Mesendoderm (in vitro differentiated cells): ENCODE results near the gene SNX18. TPM values are rescaled to one million over a fixed set of nuclear protein-coding genes. Genes with fewer than 3 reads are reported as not detected.

ENCODE experiments used
- DNase-seq: peaks from one replicate; pipeline ENCODE4 v3.0.0; 2013
- H2AK5ac ChIP-seq: 2 replicates; pipeline ENCODE4 v1.6.1; 2013; ENCODE audit warnings: low read length, inconsistent platforms
- H2BK120ac ChIP-seq: 2 replicates; pipeline ENCODE4 v1.6.1; 2013; ENCODE audit warnings: low read depth, mild to moderate bottlenecking, low read length, moderate library complexity, mixed read lengths
- H2BK15ac ChIP-seq: replicated peaks from 2 replicates; pipeline ENCODE4 v1.6.1; 2013; ENCODE audit warnings: low read depth, mild to moderate bottlenecking, moderate library complexity
- H2BK5ac ChIP-seq: 2 replicates; pipeline ENCODE4 v1.6.1; 2013; ENCODE audit warnings: low read length, inconsistent platforms
- H3K18ac ChIP-seq: 2 replicates; pipeline ENCODE4 v1.6.1; 2013; ENCODE audit warnings: mild to moderate bottlenecking, low read length, mixed read lengths
- H3K23ac ChIP-seq: one replicate; pipeline ENCODE4 v1.6.1; 2013; ENCODE audit warnings: low read length
- H3K27ac ChIP-seq: 2 replicates; pipeline ENCODE4 v1.5.1; 2013; ENCODE audit warnings: low read depth, mild to moderate bottlenecking, inconsistent platforms, low read length, moderate library complexity
- H3K27me3 ChIP-seq: 2 replicates; pipeline ENCODE4 v1.6.1; 2013; ENCODE audit warnings: low read length, control low read depth, mild to moderate bottlenecking, inconsistent platforms; ENCODE audit not compliant: insufficient read depth, poor library complexity
- H3K36me3 ChIP-seq: 2 replicates; pipeline ENCODE4 v1.6.1; 2013; ENCODE audit warnings: low read length, inconsistent platforms; ENCODE audit not compliant: control insufficient read depth, insufficient read depth
- H3K4ac ChIP-seq: one replicate; pipeline ENCODE4 v1.6.1; 2013; ENCODE audit warnings: low read depth, mild to moderate bottlenecking, low read length, moderate library complexity
- H3K4me1 ChIP-seq: 2 replicates; pipeline ENCODE4 v1.6.1; 2013; ENCODE audit warnings: low read depth, low read length, inconsistent platforms; ENCODE audit not compliant: control insufficient read depth
- H3K4me2 ChIP-seq: 2 replicates; pipeline ENCODE4 v1.6.1; 2013; ENCODE audit warnings: low read length
- H3K4me3 ChIP-seq: 2 replicates; pipeline ENCODE4 v1.5.1; 2013; ENCODE audit warnings: mild to moderate bottlenecking, low read length
- H3K56ac ChIP-seq: one replicate; pipeline ENCODE4 v1.6.1; 2013; ENCODE audit warnings: low read length
- H3K79me1 ChIP-seq: 2 replicates; pipeline ENCODE4 v1.6.1; 2013; ENCODE audit warnings: low read length, inconsistent platforms
- H3K79me2 ChIP-seq: 2 replicates; pipeline ENCODE4 v1.6.1; 2013; ENCODE audit warnings: mild to moderate bottlenecking, low read length; ENCODE audit not compliant: control insufficient read depth, insufficient read depth
- H3K9ac ChIP-seq: 2 replicates; pipeline ENCODE4 v1.6.1; 2013; ENCODE audit warnings: low read length, inconsistent platforms
- H4K5ac ChIP-seq: one replicate; pipeline ENCODE4 v1.6.1; 2013; ENCODE audit warnings: low read length
- H4K8ac ChIP-seq: one replicate; pipeline ENCODE4 v1.6.1; 2013; ENCODE audit warnings: low read depth, mild to moderate bottlenecking, control low read depth, low read length, moderate library complexity
- WGBS: extraction: QIAGEN DNeasy Blood & Tissue Kit; methylation state at CpG from one replicate; pipeline ENCODE4 v1.1.7; 2013; ENCODE audit warnings: low lambda C conversion rate, missing lambda C conversion rate; ENCODE audit not compliant: insufficient coverage; ENCODE audit errors: extremely low coverage; 5-methylcytosine and 5-hydroxymethylcytosine counted together
- polyA plus RNA-seq, 2 experiments: library from polyadenylated mRNA; stranded (reverse); fragments of 200-250 nt; gene quantifications; one replicate each; pipeline ENCODE4 v1.2.3, GENCODE V29; 2013

Gene SNX18, protein sequence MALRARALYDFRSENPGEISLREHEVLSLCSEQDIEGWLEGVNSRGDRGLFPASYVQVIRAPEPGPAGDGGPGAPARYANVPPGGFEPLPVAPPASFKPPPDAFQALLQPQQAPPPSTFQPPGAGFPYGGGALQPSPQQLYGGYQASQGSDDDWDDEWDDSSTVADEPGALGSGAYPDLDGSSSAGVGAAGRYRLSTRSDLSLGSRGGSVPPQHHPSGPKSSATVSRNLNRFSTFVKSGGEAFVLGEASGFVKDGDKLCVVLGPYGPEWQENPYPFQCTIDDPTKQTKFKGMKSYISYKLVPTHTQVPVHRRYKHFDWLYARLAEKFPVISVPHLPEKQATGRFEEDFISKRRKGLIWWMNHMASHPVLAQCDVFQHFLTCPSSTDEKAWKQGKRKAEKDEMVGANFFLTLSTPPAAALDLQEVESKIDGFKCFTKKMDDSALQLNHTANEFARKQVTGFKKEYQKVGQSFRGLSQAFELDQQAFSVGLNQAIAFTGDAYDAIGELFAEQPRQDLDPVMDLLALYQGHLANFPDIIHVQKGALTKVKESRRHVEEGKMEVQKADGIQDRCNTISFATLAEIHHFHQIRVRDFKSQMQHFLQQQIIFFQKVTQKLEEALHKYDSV
- 20.7 TPM for polyA plus RNA-seq (2013, experiment 1 of 2)
- polyA plus RNA-seq (2013, experiment 2 of 2), result 20.4 TPM

- peak within 1 kb of the TSS; percentile 56 for H2BK5ac ChIP-seq
- H3K4ac ChIP-seq, result peak within 1 kb of the TSS; percentile 95
- H2BK15ac ChIP-seq, result peak within 1 kb of the TSS; percentile 28
- H3K4me3 ChIP-seq, result peak within 1 kb of the TSS; percentile 82
- H3K4me2 ChIP-seq, result peak within 1 kb of the TSS; percentile 87
- peaks cover 7% of the 10 kb centered on the region for H3K4me1 ChIP-seq
- H3K36me3 ChIP-seq, result no peaks in the 10 kb centered on the region
- no peak within 1 kb of the TSS for H4K5ac ChIP-seq
- H3K56ac ChIP-seq, result peak within 1 kb of the TSS; percentile 88
- H3K23ac ChIP-seq, result peak within 1 kb of the TSS; percentile 72
- peaks cover 48% of the 10 kb centered on the region for H3K79me2 ChIP-seq
- H3K79me1 ChIP-seq, result peaks cover 1% of the 10 kb centered on the region
- peak; percentile 95 for DNase-seq
- peak within 1 kb of the TSS; percentile 65 for H3K9ac ChIP-seq
- H3K27me3 ChIP-seq, result no peaks in the 10 kb centered on the region
- H2AK5ac ChIP-seq, result no peak within 1 kb of the TSS
- no CpG with 5 or more reads among the region's 88 CpGs for WGBS
- no peak within 1 kb of the TSS for H4K8ac ChIP-seq
- peak within 1 kb of the TSS; percentile 98 for H3K18ac ChIP-seq
- H3K27ac ChIP-seq, result peak within 1 kb of the TSS; percentile 96
- peak within 1 kb of the TSS; percentile 79 for H2BK120ac ChIP-seq
Observed at GRCh38 chr5:54517512-54518145, at the start of gene SNX18. SNX18 (plus strand) TSS chr5:54517759; CDS start chr5:54517953, 194 bp downstream.

GRCh38 chr5:54469622-54470021 lies 47.9 kb upstream of the SNX18 start:
- no peak overlapping the region for H3K18ac ChIP-seq
- no peaks in the 10 kb centered on the region for H3K79me2 ChIP-seq
- H3K23ac ChIP-seq, result no peak overlapping the region
- no peaks in the 10 kb centered on the region for H3K36me3 ChIP-seq
- no peaks in the 10 kb centered on the region for H3K79me1 ChIP-seq
- WGBS, result no CpG with 5 or more reads among the region's 2 CpGs
- no peak overlapping the region for H2BK5ac ChIP-seq
- H3K4me2 ChIP-seq, result no peak overlapping the region
- no peak overlapping the region for H2BK120ac ChIP-seq
- no peak overlapping the region for H3K56ac ChIP-seq
- H3K4me3 ChIP-seq, result no peak overlapping the region
- DNase-seq, result no peak
- no peak overlapping the region for H4K5ac ChIP-seq
- no peaks in the 10 kb centered on the region for H3K27me3 ChIP-seq
- H2BK15ac ChIP-seq, result no peak overlapping the region
- H3K4ac ChIP-seq, result no peak overlapping the region
- H3K27ac ChIP-seq, result no peak overlapping the region
- no peaks in the 10 kb centered on the region for H3K4me1 ChIP-seq
- H2AK5ac ChIP-seq, result no peak overlapping the region
- no peak overlapping the region for H4K8ac ChIP-seq
- no peak overlapping the region for H3K9ac ChIP-seq

DNA sequence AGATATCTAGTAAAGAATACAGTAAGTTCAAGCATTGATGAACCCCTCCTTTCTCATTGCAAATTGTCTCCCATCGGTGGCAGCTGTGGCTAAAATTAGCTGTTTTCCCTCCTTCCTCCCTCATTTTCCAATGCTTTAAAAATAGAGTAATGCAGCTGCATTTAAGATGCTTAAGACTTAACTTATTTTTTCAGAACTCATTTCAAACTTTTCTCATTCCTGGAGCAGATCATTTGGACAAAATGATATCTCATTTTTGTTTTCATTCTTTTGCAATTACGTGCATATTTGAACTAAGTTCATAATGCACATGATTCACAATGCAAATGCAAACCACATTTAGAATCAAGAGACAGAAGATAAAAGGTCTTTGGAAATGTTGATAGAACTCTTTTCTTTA lies 47.4 kb upstream of the SNX18 start:
- H3K4ac ChIP-seq, result no peak overlapping the region
- no peak overlapping the region for H2BK120ac ChIP-seq
- H3K4me2 ChIP-seq, result no peak overlapping the region
- H3K4me1 ChIP-seq, result no peaks in the 10 kb centered on the region
- no peak overlapping the region for H3K18ac ChIP-seq
- no peak overlapping the region for H2BK5ac ChIP-seq
- no CpG with 5 or more reads among the region's 2 CpGs for WGBS
- no peak overlapping the region for H4K5ac ChIP-seq
- H3K4me3 ChIP-seq, result no peak overlapping the region
- H2BK15ac ChIP-seq, result no peak overlapping the region
- H3K36me3 ChIP-seq, result no peaks in the 10 kb centered on the region
- H3K79me2 ChIP-seq, result no peaks in the 10 kb centered on the region
- H3K23ac ChIP-seq, result no peak overlapping the region
- no peak overlapping the region for H4K8ac ChIP-seq
- DNase-seq, result no peak
- no peak overlapping the region for H3K56ac ChIP-seq
- no peaks in the 10 kb centered on the region for H3K79me1 ChIP-seq
- no peak overlapping the region for H3K27ac ChIP-seq
- H3K9ac ChIP-seq, result no peak overlapping the region
- no peaks in the 10 kb centered on the region for H3K27me3 ChIP-seq
- H2AK5ac ChIP-seq, result no peak overlapping the region

DNA sequence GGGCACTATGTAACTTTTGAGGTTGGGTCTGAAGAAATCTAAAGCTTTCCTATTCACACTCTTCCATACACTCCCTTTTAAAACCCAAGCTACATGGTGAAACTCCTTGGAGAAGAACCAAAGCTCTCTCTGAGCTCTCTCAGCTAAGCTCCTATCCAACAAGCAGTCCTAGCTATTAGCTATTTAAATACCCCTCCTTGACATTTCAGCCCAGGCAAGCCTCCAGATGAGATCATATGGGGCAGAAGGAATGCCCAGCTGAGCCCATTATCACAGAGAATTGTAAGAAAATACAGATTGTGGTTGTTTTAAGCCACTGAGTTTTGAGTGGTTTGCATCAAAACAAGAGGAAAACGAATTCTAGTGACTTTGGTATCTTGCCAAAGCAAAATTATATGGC lies 46.9 kb upstream of the SNX18 start:
- Histone ChIP-seq H3K4me2 (no peak overlapping the region), H3K79me1 (no peaks in the 10 kb centered on the region), H3K27me3 (no peaks in the 10 kb centered on the region), H3K4ac (no peak overlapping the region), H3K36me3 (no peaks in the 10 kb centered on the region), H3K79me2 (no peaks in the 10 kb centered on the region), H3K56ac (no peak overlapping the region), H3K4me1 (no peaks in the 10 kb centered on the region), H3K9ac (no peak overlapping the region), H3K4me3 (no peak overlapping the region), H3K23ac (no peak overlapping the region), H4K8ac (no peak overlapping the region), H3K27ac (no peak overlapping the region), H3K18ac (no peak overlapping the region), H2BK120ac (no peak overlapping the region), H2BK15ac (no peak overlapping the region), H2AK5ac (no peak overlapping the region), H4K5ac (no peak overlapping the region), H2BK5ac (no peak overlapping the region)
- DNase-seq, result no peak
- WGBS, result no CpG with 5 or more reads among the region's 1 CpG

DNA sequence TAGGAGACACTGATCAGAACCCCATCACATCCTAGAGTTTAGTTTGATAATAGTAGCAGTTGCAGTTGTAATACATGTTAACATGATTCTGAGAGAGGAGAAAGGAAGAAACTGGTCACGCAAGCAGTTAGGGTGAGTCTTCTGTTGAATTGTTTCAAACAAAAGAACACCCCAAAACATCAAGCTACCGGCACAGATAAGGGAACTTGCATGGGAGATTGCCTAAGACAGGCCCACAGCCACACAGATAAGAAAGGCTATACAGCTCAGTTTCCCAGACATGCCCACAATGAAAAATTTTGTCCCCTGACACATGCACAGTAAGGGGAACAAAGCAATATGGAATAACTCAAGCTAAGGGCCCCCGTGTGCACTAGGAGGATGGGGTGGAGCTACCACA lies 46.2 kb upstream of the SNX18 start:
- Histone ChIP-seq H3K56ac (no peak overlapping the region), H2BK5ac (no peak overlapping the region), H4K8ac (no peak overlapping the region), H3K4me2 (no peak overlapping the region), H2BK15ac (no peak overlapping the region), H2AK5ac (no peak overlapping the region), H3K27ac (no peak overlapping the region), H3K4ac (no peak overlapping the region), H3K23ac (no peak overlapping the region), H3K36me3 (no peaks in the 10 kb centered on the region), H3K79me1 (no peaks in the 10 kb centered on the region), H2BK120ac (no peak overlapping the region), H3K27me3 (no peaks in the 10 kb centered on the region), H3K9ac (no peak overlapping the region), H4K5ac (no peak overlapping the region), H3K18ac (no peak overlapping the region), H3K4me1 (no peaks in the 10 kb centered on the region), H3K4me3 (no peak overlapping the region), H3K79me2 (no peaks in the 10 kb centered on the region)
- no CpG with 5 or more reads among the region's 3 CpGs for WGBS
- DNase-seq, result no peak
